HEK293T (cell line): ENCODE measurements around the gene SLC8A1.

ENCODE experiments used
- BHLHE40 ChIP-seq: fragments of 450-650 bp; IDR thresholded peaks from 2 replicates; pipeline ENCODE4 v1.6.1; 2016; ENCODE audit warnings: mild to moderate bottlenecking, moderate library complexity, borderline replicate concordance
- FOXK2 ChIP-seq: fragments of 450-650 bp; IDR thresholded peaks from 2 replicates; pipeline ENCODE4 v1.6.1; 2016; ENCODE audit warnings: mild to moderate bottlenecking

GRCh38 chr2:40360652-40361051 is 91.2 kb downstream of the SLC8A1 start:
- TF ChIP-seq FOXK2 (no peak), BHLHE40 (no peak)
